ENCODE results near the gene CALR.
"Not testable (repeated sequence)": the region's sequence is repeated elsewhere in the genome, so short reads cannot be mapped to it uniquely, and the experiment has no call there.

The CALR gene

DNA sequence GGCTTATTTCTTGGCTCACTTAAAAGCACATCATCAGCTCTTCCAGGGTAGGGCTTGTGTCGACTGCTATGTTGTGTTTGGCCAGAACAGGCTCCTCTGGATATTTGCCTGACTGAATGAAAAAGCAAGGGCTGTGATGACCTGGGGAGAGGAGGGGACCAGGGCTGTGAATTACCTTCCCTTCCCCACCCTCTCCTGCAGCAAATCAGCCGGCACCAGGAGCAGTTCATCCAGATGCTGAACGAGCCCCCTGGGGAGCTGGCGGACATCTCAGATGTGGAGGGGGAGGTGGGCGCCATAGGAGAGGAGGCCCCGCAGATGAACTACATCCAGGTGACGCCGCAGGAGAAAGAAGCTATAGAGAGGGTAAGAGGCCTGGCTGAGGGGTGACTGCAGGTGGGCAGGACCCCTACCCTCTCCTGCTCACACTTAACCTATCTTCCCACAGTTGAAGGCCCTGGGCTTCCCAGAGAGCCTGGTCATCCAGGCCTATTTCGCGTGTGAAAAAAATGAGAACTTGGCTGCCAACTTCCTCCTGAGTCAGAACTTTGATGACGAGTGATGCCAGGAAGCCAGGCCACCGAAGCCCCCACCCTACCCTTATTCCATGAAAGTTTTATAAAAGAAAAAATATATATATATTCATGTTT lies 14.2 kb downstream of the CALR start:
- DNase-seq (ENCODE audit: low read depth in 1 of 2, low spot score in 1 of 2): no peak

GRCh38 chr19:12953138-12953798 lies 14.9 kb downstream of the CALR start:
- DNase-seq (ENCODE audit: low read depth in 1 of 2, low spot score in 1 of 2): no peak

DNA sequence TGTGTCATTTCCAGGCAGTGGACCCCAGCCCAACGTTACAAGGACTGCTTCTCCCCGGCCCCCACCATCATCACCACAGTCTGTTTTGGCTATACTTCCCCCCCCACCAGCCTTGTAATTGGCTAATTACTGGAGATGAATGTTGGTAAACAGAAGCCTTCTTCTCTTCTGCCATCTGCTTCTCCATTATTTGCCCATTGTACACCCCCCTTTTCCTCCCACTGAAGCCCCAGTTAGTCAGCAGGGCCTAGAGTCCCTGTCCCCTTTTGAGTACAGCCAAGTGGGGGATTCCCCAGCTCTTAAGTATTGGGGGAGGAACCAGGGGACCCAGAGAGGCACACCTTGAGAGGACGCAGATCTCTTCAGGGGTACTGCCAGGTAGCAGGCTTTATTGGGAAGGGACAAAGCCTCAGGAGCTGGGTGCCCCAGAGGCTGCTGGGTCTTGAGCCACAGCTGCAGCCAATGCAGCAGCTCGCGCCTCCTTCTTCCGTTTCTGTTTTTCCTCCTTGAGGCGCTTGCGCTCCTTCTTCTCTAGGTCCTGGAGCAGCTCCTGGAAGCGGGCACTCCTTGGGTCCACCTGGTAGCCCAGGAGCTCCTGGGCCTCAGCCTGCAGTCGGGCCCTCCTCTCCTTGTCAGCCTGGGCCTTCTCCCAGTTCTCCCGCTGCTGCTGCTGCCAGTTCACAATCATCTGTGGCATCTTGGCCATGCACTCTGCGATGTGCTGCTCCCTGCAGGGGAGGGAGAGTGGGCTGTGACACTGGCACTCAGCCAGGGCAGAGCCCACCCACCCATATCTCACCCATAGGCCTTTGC lies 15.6 kb downstream of the CALR start:
- DNase-seq (ENCODE audit: low read depth in 1 of 2, low spot score in 1 of 2): no peak

- no peak for DNase-seq (ENCODE audit: low read depth in 1 of 2, low spot score in 1 of 2)
Observed at GRCh38 chr19:12954612-12954962, 16.2 kb downstream of the CALR start.

GRCh38 chr19:12955575-12955974 lies 17.2 kb downstream of the CALR start:
- not testable (repeated sequence) for DNase-seq (ENCODE audit: low read depth in 1 of 2, low spot score in 1 of 2)

- no peak for DNase-seq (ENCODE audit: low read depth in 1 of 2, low spot score in 1 of 2)
Observed at GRCh38 chr19:12955996-12956395, 17.6 kb downstream of the CALR start.

DNA sequence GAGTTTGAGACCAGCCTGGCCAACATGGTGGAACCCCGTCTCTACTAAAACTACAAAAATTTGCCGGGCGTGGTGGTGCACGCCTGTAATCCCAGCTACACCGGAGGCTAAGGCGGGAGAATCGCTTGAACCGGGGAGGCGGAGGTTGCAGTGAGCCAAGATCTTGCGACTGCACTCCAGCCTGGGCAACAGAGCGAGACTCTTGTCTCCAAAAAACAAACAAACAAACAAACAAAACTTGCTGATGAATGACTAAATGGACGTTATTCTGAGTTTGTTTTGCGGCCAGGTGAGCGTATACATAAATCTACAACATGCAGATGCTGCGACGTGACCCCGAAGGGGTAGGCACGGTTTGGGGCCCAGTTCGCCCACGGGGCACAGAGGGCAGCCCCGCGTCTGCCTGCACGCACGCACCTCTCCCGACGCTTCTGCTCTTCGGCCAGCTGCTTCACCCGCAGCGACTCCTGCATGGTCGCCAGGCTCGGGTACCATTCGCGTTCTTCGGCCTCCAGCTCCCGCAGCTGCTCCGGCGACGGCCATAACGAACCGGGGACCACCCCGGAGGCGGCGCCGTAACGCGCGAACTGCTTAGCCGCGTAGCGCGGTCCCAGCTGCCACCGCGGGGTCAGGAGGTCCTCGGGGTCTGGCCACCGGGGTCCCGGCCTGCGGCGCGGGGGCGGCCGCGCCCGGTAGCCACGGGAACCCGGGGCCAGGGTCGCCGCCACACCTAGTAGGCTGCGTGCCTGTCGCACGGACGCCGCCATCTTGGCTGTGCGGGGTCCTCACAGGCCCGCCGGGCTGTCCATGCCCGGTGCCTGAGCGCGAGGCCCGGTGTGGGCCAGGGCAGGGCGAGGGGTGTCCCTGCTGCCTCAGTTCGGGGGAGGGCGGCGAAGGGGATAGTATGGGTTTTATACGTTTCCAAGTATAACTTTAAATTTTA lies 18.3 kb downstream of the CALR start, which contains the start of gene GADD45GIP1:
Gene GADD45GIP1 (minus strand): TSS at position 778 of the 943 bp plus-strand sequence. CDS start 11 bp downstream, at position 767.
- DNase-seq (ENCODE audit: low read depth in 1 of 2, low spot score in 1 of 2): peak; percentile 74 to 80

DNA sequence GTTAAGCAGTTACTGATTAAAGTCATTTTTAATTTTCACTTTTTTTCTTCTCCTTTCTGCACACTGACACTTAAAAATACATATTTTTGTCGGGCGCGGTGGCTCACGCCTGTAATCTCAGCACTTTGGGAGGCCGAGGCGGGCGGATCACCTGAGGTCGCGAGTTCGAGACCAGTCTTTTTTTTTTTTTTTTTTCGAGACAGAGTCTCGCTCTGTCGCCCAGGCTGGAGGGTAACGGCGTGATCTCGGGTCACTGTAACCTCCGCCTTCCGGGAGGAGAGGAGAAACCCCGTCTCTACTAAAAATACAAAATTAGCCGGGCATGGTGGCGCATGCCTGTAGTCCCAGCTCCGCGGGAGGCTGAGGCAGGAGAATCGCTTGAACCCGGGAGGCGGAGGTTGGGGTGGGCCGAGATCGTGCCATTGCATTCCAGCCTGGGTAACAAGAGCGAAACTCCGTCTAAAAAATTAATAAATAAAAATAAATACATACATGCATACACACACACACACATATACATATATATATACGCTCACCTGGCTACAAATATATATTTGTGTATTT lies 19.1 kb downstream of the CALR start:
- not testable (repeated sequence) for DNase-seq (ENCODE audit: low read depth in 1 of 2, low spot score in 1 of 2)

GRCh38 chr19:12959481-12959880 lies 21.1 kb downstream of the CALR start:
- DNase-seq (ENCODE audit: low read depth in 1 of 2, low spot score in 1 of 2): no peak

DNA sequence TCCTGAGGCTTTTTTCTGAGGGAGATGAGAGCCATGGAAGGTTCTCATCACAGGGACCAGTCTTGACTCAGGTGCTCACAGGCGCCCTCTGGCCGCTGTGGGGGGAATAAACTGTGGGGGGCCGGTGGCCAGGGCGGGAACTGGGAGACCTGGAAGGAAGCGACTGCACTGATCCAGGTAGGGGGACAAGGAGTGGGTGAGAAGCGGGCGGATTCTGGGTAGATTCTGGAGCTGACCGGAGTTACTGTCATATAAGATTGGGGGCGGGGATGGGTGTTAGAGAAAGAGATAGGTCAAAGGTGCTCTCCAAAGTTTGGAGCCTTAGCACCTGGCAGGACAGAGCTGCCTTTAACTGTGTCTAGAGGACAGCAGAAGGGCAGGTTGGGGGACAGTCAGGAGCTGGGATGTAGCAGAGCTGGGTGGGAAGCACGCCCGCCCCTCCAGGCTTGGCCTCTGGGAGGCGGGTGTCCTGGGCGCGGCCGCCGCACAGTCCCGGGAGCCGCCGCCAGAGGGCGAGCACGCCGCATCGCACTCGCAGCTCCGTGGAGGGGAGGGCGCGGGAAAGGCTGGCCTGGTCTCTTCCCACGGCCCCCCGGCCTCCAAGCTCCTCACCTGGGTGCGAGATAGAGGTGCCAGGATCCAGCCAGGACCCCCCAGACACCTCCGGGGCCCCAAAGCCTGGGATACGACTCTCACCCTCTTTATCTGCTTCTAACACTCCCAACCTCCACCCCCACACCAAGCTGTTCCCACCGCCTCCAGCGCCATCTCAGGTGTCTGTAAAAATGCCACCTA lies 26.8 kb downstream of the CALR start:
- peak; percentile 73 to 76 for DNase-seq (ENCODE audit: low read depth in 1 of 2, low spot score in 1 of 2)

GRCh38 chr19:12965812-12966135 lies 27.4 kb downstream of the CALR start:
- DNase-seq (ENCODE audit: low read depth in 1 of 2, low spot score in 1 of 2): no peak

- DNase-seq (ENCODE audit: low read depth in 1 of 2, low spot score in 1 of 2): no peak
Observed at GRCh38 chr19:12967907-12968306, 29.5 kb downstream of the CALR start.

GRCh38 chr19:12969292-12969988 lies 31.0 kb downstream of the CALR start, which contains the start of gene DAND5:
Gene DAND5 (plus strand): TSS chr19:12969576. CDS start chr19:12969661, 85 bp downstream.
- DNase-seq (ENCODE audit: low read depth in 1 of 2, low spot score in 1 of 2): no peak

GRCh38 chr19:12970070-12970820 lies 31.8 kb downstream of the CALR start:
- no peak for DNase-seq (ENCODE audit: low read depth in 1 of 2, low spot score in 1 of 2)

DNA sequence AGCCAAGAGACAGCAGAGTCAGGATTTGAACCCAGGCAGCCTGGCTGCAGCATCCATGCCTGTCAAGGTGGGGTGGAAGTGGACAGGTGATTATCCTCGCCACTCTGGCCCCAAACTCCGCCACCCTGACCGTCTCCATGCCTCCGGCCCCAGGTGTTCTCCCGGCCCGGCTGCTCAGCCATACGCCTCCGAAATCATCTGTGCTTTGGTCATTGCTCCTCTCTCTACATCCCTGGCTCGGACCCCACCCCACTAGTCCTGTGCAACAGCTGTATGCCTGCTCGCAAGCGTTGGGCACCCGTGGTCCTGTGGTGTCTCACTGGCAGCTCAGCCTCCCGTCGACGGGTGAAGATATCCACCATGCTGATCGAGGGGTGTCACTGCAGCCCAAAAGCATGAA lies 34.8 kb downstream of the CALR start:
- DNase-seq (ENCODE audit: low read depth in 1 of 2, low spot score in 1 of 2): no peak

DNA sequence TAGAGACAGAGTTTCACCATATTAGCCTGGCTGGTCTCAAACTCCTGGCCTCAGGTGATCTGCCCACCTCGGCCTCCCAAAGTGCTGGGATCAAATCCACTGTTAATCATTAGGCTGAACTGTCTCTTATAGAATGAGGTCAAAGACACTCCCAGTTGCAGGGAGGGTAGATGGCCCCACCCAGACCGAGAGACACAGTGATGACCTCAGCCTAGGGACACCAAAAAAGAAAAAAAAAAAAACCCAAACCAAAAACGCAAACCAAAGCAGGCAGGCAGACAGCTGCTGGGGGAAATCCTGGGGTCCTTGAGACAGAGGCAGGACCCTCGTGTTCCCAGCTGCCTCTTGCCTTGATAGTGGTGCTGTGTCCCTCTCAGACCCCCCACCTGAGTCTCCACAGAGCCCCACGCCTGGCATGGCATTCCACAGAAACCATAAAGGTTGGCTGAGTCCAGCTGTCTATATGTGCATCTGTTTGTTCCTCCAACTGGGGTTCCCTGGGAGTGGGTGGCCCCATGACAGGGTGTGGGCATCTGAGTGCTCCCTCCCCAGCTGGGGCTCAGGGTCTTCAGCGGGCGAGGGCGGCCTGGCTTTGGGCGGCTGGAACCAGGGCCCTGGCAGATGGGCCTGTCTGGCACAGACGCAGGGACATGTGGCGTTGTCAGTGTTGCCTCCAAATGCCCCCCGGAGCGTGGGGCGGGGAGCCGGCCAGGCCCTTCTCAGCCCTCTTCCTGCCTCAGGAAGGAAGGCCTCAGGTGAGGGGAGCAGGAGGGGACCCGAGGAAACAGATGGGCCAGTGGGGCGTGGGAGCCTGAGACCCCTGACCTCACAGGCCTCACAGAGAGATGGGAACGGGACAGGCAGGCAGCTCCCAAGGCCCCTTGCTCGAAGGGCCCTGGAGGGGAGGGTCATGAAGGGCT lies 36.2 kb downstream of the CALR start:
- no peak for DNase-seq (ENCODE audit: low read depth in 1 of 2, low spot score in 1 of 2)

DNA sequence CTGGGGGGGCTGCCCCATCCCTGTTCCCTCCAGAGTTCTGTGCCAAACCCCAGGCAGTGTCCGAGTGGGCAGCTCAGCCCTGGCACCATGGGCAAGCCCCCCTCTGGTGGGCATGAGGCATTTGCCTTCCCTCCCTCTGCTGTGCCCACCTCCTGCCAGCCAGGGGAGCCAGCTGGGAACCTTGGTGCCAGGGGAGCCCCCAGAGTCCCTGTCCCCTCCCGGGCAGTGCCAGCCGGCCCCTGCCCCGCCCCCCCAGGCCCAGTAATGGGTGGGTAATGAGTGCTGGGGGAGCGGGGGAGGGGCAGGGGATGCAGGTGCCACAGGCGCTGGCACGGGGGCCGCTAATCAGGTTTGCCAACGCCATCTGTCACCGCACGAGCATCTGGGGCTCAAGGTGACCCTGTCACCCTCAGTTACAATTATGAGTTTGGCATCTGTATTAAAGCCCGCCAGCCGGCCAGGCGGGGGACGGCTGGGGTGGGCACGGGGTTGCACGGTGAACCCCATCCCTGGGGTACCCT lies 36.9 kb downstream of the CALR start:
- DNase-seq (ENCODE audit: low read depth in 1 of 2, low spot score in 1 of 2): no peak

Data from activated CD4-positive, alpha-beta T cell treated with anti-CD3 and anti-CD28 coated beads, Interleukin-2, amount 50 U/mL, for 24 hours (primary cell).